NCI-H2196 treated with DMSO at 0.1 percent for 48 hours (cell line): Measurements from ENCODE around the gene GOLGA8B.
A peak's percentile ranks its signal among the peaks of the same experiment; 100 is the strongest.
"Not testable (repeated sequence)": the region's sequence is repeated elsewhere in the genome, so short reads cannot be mapped to it uniquely, and the experiment has no call there.

ENCODE experiments used
- DNase-seq: peaks from one replicate; lab custom pipeline; 2025; ENCODE audit not compliant: unreplicated experiment; lab: John Stamatoyannopoulos, UW

The GOLGA8B gene

GRCh38 chr15:34583399-34584329 lies at the start of gene GOLGA8B:
Gene GOLGA8B (minus strand): TSS chr15:34583651. CDS start chr15:34535912, 47,739 bp downstream.
- DNase-seq = peak; percentile 22

GRCh38 chr15:34633165-34633564 lies 49.7 kb upstream of the GOLGA8B start:
- not testable (repeated sequence) for DNase-seq

- DNase-seq = no peak
These were observed 45.2 kb upstream of the GOLGA8B start for GRCh38 chr15:34628577-34629152.

GRCh38 chr15:34625007-34625406 lies 41.6 kb upstream of the GOLGA8B start:
- DNase-seq = no peak

- no peak for DNase-seq
These were observed 38.2 kb upstream of the GOLGA8B start for GRCh38 chr15:34621675-34622074.

GRCh38 chr15:34620814-34621213 lies 37.4 kb upstream of the GOLGA8B start:
- no peak for DNase-seq

- no peak for DNase-seq
These were observed 36.7 kb upstream of the GOLGA8B start for GRCh38 chr15:34620142-34620541.

GRCh38 chr15:34619151-34619550 lies 35.7 kb upstream of the GOLGA8B start:
- DNase-seq = no peak

- DNase-seq = no peak
These were observed 34.6 kb upstream of the GOLGA8B start for GRCh38 chr15:34618073-34618472.

- DNase-seq = peak; percentile 1
These were observed 33.2 kb upstream of the GOLGA8B start for GRCh38 chr15:34616613-34617012.

- no peak for DNase-seq
These were observed 30.5 kb upstream of the GOLGA8B start for GRCh38 chr15:34613997-34614396.

- no peak for DNase-seq
These were observed 29.9 kb upstream of the GOLGA8B start for GRCh38 chr15:34613301-34613700.

GRCh38 chr15:34610354-34610753 lies 26.9 kb upstream of the GOLGA8B start:
- no peak for DNase-seq

- DNase-seq = no peak
These were observed 25.9 kb upstream of the GOLGA8B start for GRCh38 chr15:34609102-34610057.

GRCh38 chr15:34608517-34608916 lies 25.1 kb upstream of the GOLGA8B start:
- DNase-seq = no peak

GRCh38 chr15:34607832-34608231 lies 24.4 kb upstream of the GOLGA8B start:
- DNase-seq = no peak

- no peak for DNase-seq
These were observed 23.1 kb upstream of the GOLGA8B start for GRCh38 chr15:34606545-34606944.

- DNase-seq = no peak
These were observed 22.7 kb upstream of the GOLGA8B start for GRCh38 chr15:34606131-34606530.

- DNase-seq = no peak
These were observed 19.6 kb upstream of the GOLGA8B start for GRCh38 chr15:34603095-34603494.

GRCh38 chr15:34600923-34601322 lies 17.5 kb upstream of the GOLGA8B start:
- DNase-seq = no peak
